Neuronal stem cell (in vitro differentiated cells): ENCODE results near the gene ALDH1A3.

ENCODE experiments used
- DNase-seq: peaks from one replicate; pipeline ENCODE4 v3.0.0-alpha.2; 2013; ENCODE audit warnings: low spot score
- H2AFZ ChIP-seq: one replicate; pipeline ENCODE4 v1.6.1; 2013; ENCODE audit warnings: mild to moderate bottlenecking, low read length, inconsistent platforms
- H2AK5ac ChIP-seq: 2 replicates; pipeline ENCODE4 v1.6.1; 2013; ENCODE audit warnings: low read depth, mild to moderate bottlenecking, inconsistent platforms, low read length, moderate library complexity, mixed read lengths
- H2BK120ac ChIP-seq: 2 replicates; pipeline ENCODE4 v1.6.1; 2013; ENCODE audit warnings: low read depth, mild to moderate bottlenecking, inconsistent platforms, low read length, moderate library complexity, mixed read lengths
- H2BK12ac ChIP-seq: one replicate; pipeline ENCODE4 v1.6.1; 2013; ENCODE audit warnings: low read length, inconsistent platforms
- H2BK15ac ChIP-seq: 2 replicates; pipeline ENCODE4 v1.6.1; 2013; ENCODE audit warnings: mild to moderate bottlenecking, low read length, inconsistent platforms, mixed read lengths
- H2BK5ac ChIP-seq: one replicate; pipeline ENCODE4 v1.6.1; 2013; ENCODE audit warnings: inconsistent platforms, mild to moderate bottlenecking, low read length, moderate library complexity
- H3K14ac ChIP-seq: one replicate; pipeline ENCODE4 v1.6.1; 2013; ENCODE audit warnings: low read length, inconsistent platforms
- H3K18ac ChIP-seq: 2 replicates; pipeline ENCODE4 v1.6.1; 2013; ENCODE audit warnings: low read length, inconsistent platforms
- H3K23ac ChIP-seq: 2 replicates; pipeline ENCODE4 v1.6.1; 2013; ENCODE audit warnings: low read depth, mild to moderate bottlenecking, mixed read lengths, low read length, inconsistent platforms; ENCODE audit not compliant: poor library complexity
- H3K27ac ChIP-seq: replicated peaks from 3 replicates; pipeline ENCODE4 v1.5.1; 2013; ENCODE audit warnings: low read length, inconsistent platforms
- H3K27me3 ChIP-seq, 3 experiments: 2 replicates each; pipeline ENCODE4 v1.6.1; 2013; ENCODE audit warnings: low read length in 3 of 3, mild to moderate bottlenecking in 2 of 3, inconsistent platforms in 1 of 3, low read depth in 1 of 3, mixed read lengths in 1 of 3, moderate library complexity in 1 of 3; ENCODE audit not compliant: control insufficient read depth in 3 of 3, insufficient read depth in 3 of 3
- H3K36me3 ChIP-seq, 2 donors: replicated peaks in 1 of 2; 2 replicates each; pipeline ENCODE4 v1.6.1; 2013; ENCODE audit warnings: low read length in 2 of 2; ENCODE audit not compliant: control insufficient read depth in 2 of 2, insufficient read depth in 2 of 2
- H3K4ac ChIP-seq: 2 replicates; pipeline ENCODE4 v1.6.1; 2013; ENCODE audit warnings: inconsistent platforms, mild to moderate bottlenecking, low read length, moderate library complexity
- H3K4me1 ChIP-seq, 2 donors: 1 replicate in 1 of 2; 2 replicates in 1 of 2; pipeline ENCODE4 v1.6.1; 2013; ENCODE audit warnings: low read length in 2 of 2, low read depth in 1 of 2; ENCODE audit not compliant: control insufficient read depth in 2 of 2, insufficient read depth in 1 of 2
- H3K4me2 ChIP-seq: one replicate; pipeline ENCODE4 v1.6.1; 2013; ENCODE audit warnings: mild to moderate bottlenecking, low read length, inconsistent platforms; ENCODE audit not compliant: insufficient read depth, poor library complexity, severe bottlenecking
- H3K4me3 ChIP-seq, 2 donors: 2 replicates each; pipeline ENCODE4 v1.5.1; 2013; ENCODE audit warnings: low read length in 2 of 2, mild to moderate bottlenecking in 2 of 2, inconsistent platforms in 1 of 2, moderate library complexity in 1 of 2
- H3K79me1 ChIP-seq: one replicate; pipeline ENCODE4 v1.6.1; 2013; ENCODE audit warnings: low read depth, mild to moderate bottlenecking, inconsistent platforms, low read length, moderate library complexity
- H3K9ac ChIP-seq: one replicate; pipeline ENCODE4 v1.6.1; 2013; ENCODE audit warnings: mild to moderate bottlenecking, low read depth, low read length, inconsistent platforms; ENCODE audit not compliant: poor library complexity
- H3K9me3 ChIP-seq, 2 donors: replicated peaks in 1 of 2; 2 replicates each; pipeline versions ENCODE3 to v1.6.1; 2013; ENCODE audit warnings: low read length in 2 of 2, mild to moderate bottlenecking in 2 of 2, inconsistent platforms in 1 of 2, low read depth in 1 of 2, mixed read lengths in 1 of 2, moderate library complexity in 1 of 2; ENCODE audit not compliant: control insufficient read depth in 2 of 2, insufficient read depth in 1 of 2
- H4K8ac ChIP-seq: one replicate; pipeline ENCODE4 v1.6.1; 2013; ENCODE audit warnings: low read depth, mild to moderate bottlenecking, inconsistent platforms, low read length, moderate library complexity
- H4K91ac ChIP-seq: one replicate; pipeline ENCODE4 v1.6.1; 2013; ENCODE audit warnings: low read length, low read depth, mild to moderate bottlenecking, inconsistent platforms; ENCODE audit not compliant: poor library complexity
- WGBS, 2 donors: extraction: QIAGEN DNeasy Blood & Tissue Kit; methylation state at CpG; one replicate each; pipeline ENCODE4 v1.1.7; 2013; ENCODE audit warnings: missing lambda C conversion rate in 2 of 2, mixed read lengths in 1 of 2; ENCODE audit not compliant: insufficient read length in 2 of 2, insufficient replicate concordance in 1 of 2; ENCODE audit errors: extremely low coverage in 2 of 2; 5-methylcytosine and 5-hydroxymethylcytosine counted together

Gene ALDH1A3

DNA sequence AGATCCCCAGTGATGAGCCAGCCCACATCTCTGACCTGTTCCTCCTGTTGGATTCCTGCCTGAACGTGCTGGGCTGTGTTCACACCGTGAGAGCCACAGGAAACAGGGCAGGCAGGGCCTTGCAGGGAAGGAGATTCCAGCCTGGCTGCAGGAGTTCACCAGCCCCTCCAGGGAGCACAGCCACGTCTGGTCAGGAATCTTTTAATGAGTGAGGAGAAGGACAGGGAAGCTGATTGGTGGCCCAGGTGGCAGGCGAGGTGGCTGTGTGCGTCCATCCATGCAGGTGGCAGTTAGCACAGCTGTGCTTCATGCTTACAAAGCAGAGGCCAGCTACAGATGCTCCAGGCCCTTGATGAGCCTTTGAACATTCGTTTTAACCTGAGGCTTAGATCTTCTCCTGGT lies 50.0 kb downstream of the ALDH1A3 start:
- H3K23ac ChIP-seq: no peak overlapping the region
- H3K14ac ChIP-seq: no peak overlapping the region
- no peak overlapping the region for H2AK5ac ChIP-seq
- no peak overlapping the region for H2BK15ac ChIP-seq
- H3K9ac ChIP-seq: no peak overlapping the region
- H2BK5ac ChIP-seq: no peak overlapping the region
- no peaks in the 10 kb centered on the region for H3K36me3 ChIP-seq
- peak overlapping the region; percentile 76 for H3K18ac ChIP-seq
- H3K9me3 ChIP-seq: no peaks in the 10 kb centered on the region
- no peak overlapping the region for H2BK12ac ChIP-seq
- H3K4ac ChIP-seq: no peak overlapping the region
- H4K91ac ChIP-seq: no peak overlapping the region
- no peak overlapping the region for H2AFZ ChIP-seq
- H4K8ac ChIP-seq: no peak overlapping the region
- peaks cover 0 to 14% (median 0%) of the 10 kb centered on the region in 3 experiments for H3K27me3 ChIP-seq
- peaks cover 0 to 5% of the 10 kb centered on the region in 2 donors for H3K4me1 ChIP-seq
- no CpG with 5 or more reads among the region's 6 CpGs for WGBS, 2 donors
- H3K4me3 ChIP-seq: no peak overlapping the region
- no peak overlapping the region for H3K4me2 ChIP-seq
- no peaks in the 10 kb centered on the region for H3K79me1 ChIP-seq
- no peak overlapping the region for H3K27ac ChIP-seq
- H2BK120ac ChIP-seq: no peak overlapping the region
- DNase-seq: no peak

DNA sequence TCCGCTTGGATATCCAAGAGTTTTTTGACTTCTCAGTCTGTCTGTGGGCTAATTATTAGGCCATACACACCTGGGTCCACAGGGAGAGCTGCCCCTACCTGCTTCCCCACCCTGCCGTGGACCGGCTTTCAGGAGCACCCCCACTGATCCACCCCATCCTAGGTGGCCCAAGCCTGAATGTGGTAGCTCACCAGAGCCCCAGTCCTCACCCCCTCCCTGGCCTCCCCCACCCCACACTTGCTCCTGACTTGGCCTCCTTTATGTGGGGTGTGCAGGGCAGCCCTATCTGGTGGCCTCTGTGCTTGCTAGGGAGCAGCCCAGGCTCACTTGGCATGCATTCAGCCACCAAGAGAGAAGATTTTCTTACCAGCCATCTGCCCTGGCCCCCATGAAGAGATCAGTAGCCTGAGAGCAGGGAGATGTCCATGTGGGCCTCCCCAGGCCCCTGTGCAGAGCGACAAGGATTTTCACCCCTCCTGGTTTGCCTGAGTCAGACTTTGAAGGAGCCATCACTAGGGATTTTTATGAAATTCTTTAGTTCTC lies 50.7 kb downstream of the ALDH1A3 start:
- no peak overlapping the region for H4K91ac ChIP-seq
- no CpG with 5 or more reads among the region's 4 CpGs for whole genome bisulfite sequencing, 2 donors

DNA sequence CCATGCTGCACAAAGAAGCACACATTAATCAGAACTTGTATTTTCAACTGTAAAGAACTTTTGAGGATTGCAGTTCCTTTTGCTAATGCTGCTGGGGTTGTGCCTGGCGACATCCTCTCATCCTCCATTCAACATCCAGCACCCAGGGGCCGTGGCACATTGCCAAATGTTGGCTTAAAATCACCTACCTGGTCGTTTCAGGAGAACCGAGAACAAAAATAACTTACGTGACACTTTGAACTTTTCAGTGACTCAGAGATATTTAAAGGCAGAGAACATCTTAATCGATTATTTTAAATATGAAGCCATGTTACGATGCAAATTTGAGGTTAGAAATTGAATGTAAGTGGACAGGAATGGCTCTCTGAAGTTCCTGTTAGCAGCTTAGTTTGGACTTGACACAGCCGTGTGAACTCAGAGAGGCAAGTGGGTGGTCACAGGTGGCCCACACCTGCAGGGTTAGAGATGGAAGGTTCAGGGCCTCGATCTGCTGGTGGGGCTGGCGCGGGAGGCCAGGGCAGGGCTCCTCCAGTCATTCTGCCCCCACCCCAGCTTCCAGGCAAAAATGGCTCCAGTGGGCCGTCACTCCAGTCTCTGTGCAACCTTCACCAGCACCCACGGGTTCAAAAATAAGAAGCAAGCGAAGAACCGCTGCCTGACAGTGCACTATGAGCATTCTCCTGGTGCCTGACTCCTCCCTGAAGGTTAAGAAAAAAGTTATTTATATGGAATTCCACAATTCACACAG lies 51.7 kb downstream of the ALDH1A3 start:
- peak overlapping the region in 1 of 2 donors; percentile 16 for H3K4me3 ChIP-seq
- no peak for DNase-seq
- peaks cover 0 to 5% of the 10 kb centered on the region in 2 donors for H3K4me1 ChIP-seq
- H3K23ac ChIP-seq: no peak overlapping the region
- no peaks in the 10 kb centered on the region for H3K36me3 ChIP-seq
- no peaks in the 10 kb centered on the region for H3K79me1 ChIP-seq
- H3K4ac ChIP-seq: no peak overlapping the region
- WGBS, 2 donors: no CpG with 5 or more reads among the region's 15 CpGs
- peaks cover 0 to 8% (median 0%) of the 10 kb centered on the region in 3 experiments for H3K27me3 ChIP-seq
- H2BK12ac ChIP-seq: no peak overlapping the region
- no peak overlapping the region for H2BK5ac ChIP-seq
- no peak overlapping the region for H2BK120ac ChIP-seq
- H3K27ac ChIP-seq: no peak overlapping the region
- H2AK5ac ChIP-seq: no peak overlapping the region
- no peak overlapping the region for H3K9ac ChIP-seq
- H3K18ac ChIP-seq: no peak overlapping the region
- H4K8ac ChIP-seq: no peak overlapping the region
- H3K4me2 ChIP-seq: no peak overlapping the region
- H2AFZ ChIP-seq: no peak overlapping the region
- H4K91ac ChIP-seq: no peak overlapping the region
- H3K9me3 ChIP-seq: no peaks in the 10 kb centered on the region
- H3K14ac ChIP-seq: no peak overlapping the region
- no peak overlapping the region for H2BK15ac ChIP-seq

More for the DNA sequence above, 50.7 kb downstream of the ALDH1A3 start:
- Histone ChIP-seq H3K79me1 (no peaks in the 10 kb centered on the region), H2BK120ac (no peak overlapping the region), H2AFZ (no peak overlapping the region), H3K4me1 (peaks cover 0 to 5% of the 10 kb centered on the region in 2 donors), H3K36me3 (no peaks in the 10 kb centered on the region), H3K4me2 (no peak overlapping the region), H2BK5ac (no peak overlapping the region), H3K4me3 (no peak overlapping the region), H2BK15ac (no peak overlapping the region), H3K18ac (no peak overlapping the region), H3K23ac (no peak overlapping the region), H2BK12ac (no peak overlapping the region), H3K27ac (no peak overlapping the region), H3K14ac (no peak overlapping the region), H4K8ac (no peak overlapping the region), H3K27me3 (peaks cover 0 to 14% (median 0%) of the 10 kb centered on the region in 3 experiments), H3K9me3 (no peaks in the 10 kb centered on the region), H3K4ac (no peak overlapping the region), H3K9ac (no peak overlapping the region), H2AK5ac (peak overlapping the region; percentile 57)
- no peak for DNase-seq

DNA sequence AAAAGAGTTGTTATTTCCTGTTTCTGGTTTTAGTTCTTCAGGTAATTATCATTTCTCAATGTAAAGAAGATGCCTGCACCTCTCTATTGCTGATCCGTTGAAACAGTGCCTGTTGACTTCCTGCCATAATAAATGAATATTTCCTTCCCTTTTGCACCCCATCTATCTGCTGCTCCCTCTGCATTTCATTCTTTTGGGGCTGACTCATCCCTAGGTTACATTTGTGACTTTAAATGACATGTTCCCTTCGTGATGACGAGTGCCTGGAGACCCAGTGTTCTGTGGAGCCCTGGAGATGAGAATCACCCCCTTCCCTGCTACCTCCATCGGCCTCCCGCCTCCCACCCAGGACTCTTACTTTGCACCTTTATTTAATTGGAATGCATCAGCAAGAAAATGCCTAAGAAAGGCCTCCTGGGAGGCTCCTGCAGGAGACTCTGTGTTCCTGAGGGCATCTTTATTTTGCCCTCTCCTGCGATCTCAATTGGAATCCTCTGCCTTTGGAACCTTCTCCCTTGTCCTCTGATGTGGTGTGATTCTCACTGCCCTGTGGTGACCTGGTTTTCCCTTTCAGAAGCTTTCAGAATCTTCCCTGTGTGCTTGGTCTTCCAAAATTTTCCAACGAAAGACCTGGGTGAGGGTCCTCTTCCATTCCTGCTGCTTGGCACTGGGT lies 53.2 kb downstream of the ALDH1A3 start:
- no peak overlapping the region for H2AFZ ChIP-seq
- H3K36me3 ChIP-seq: no peaks in the 10 kb centered on the region
- H2BK12ac ChIP-seq: no peak overlapping the region
- H4K91ac ChIP-seq: no peak overlapping the region
- no peak overlapping the region for H2BK15ac ChIP-seq
- no peak overlapping the region for H3K4me2 ChIP-seq
- no peak overlapping the region for H3K23ac ChIP-seq
- no peak for DNase-seq
- no peak overlapping the region for H3K27ac ChIP-seq
- no peak overlapping the region for H2BK120ac ChIP-seq
- no peak overlapping the region for H3K14ac ChIP-seq
- WGBS, 2 donors: no CpG with 5 or more reads among the region's 7 CpGs
- H3K9me3 ChIP-seq: peaks cover 0 to 2% of the 10 kb centered on the region in 2 donors
- no peak overlapping the region for H2BK5ac ChIP-seq
- no peaks in the 10 kb centered on the region for H3K79me1 ChIP-seq
- H3K18ac ChIP-seq: no peak overlapping the region
- H3K4me1 ChIP-seq: peaks cover 0 to 5% of the 10 kb centered on the region in 2 donors
- H4K8ac ChIP-seq: no peak overlapping the region
- H3K27me3 ChIP-seq: peaks cover 0 to 8% (median 0%) of the 10 kb centered on the region in 3 experiments
- H2AK5ac ChIP-seq: no peak overlapping the region
- no peak overlapping the region for H3K9ac ChIP-seq
- no peak overlapping the region for H3K4me3 ChIP-seq
- H3K4ac ChIP-seq: no peak overlapping the region
